ENCODE data around the gene RNF32.

Gene RNF32

GRCh38 chr7:156640257-156640948, at the start of gene RNF32:
Gene RNF32 (plus strand): TSS chr7:156640774. CDS start chr7:156643878, 3,104 bp downstream.
- DNase-seq (ENCODE audit: low read depth in 2 of 2, low spot score in 1 of 2): peak; percentile 88 to 99

GRCh38 chr7:156592155-156592884, 48.3 kb upstream of the RNF32 start:
- DNase-seq (ENCODE audit: low read depth in 2 of 2, low spot score in 1 of 2): no peak

- DNase-seq (ENCODE audit: low read depth in 2 of 2, low spot score in 1 of 2): no peak
Observed at GRCh38 chr7:156594283-156595080, 46.1 kb upstream of the RNF32 start.

- no peak for DNase-seq (ENCODE audit: low read depth in 2 of 2, low spot score in 1 of 2)
Observed at GRCh38 chr7:156600496-156600895, 40.1 kb upstream of the RNF32 start.

GRCh38 chr7:156602283-156602682, 38.3 kb upstream of the RNF32 start:
- no peak for DNase-seq (ENCODE audit: low read depth in 2 of 2, low spot score in 1 of 2)

GRCh38 chr7:156603011-156603410, 37.6 kb upstream of the RNF32 start:
- DNase-seq (ENCODE audit: low read depth in 2 of 2, low spot score in 1 of 2): no peak

GRCh38 chr7:156603629-156604028, 36.9 kb upstream of the RNF32 start:
- DNase-seq (ENCODE audit: low read depth in 2 of 2, low spot score in 1 of 2): no peak

GRCh38 chr7:156604311-156604710, 36.3 kb upstream of the RNF32 start:
- no peak for DNase-seq (ENCODE audit: low read depth in 2 of 2, low spot score in 1 of 2)

- no peak for DNase-seq (ENCODE audit: low read depth in 2 of 2, low spot score in 1 of 2)
Observed at GRCh38 chr7:156604836-156605695, 35.5 kb upstream of the RNF32 start.

- DNase-seq (ENCODE audit: low read depth in 2 of 2, low spot score in 1 of 2): no peak
Observed at GRCh38 chr7:156606135-156606534, 34.4 kb upstream of the RNF32 start.

- DNase-seq (ENCODE audit: low read depth in 2 of 2, low spot score in 1 of 2): no peak
Observed at GRCh38 chr7:156606691-156607331, 33.8 kb upstream of the RNF32 start.

GRCh38 chr7:156607332-156608172, 33.0 kb upstream of the RNF32 start:
- no peak for DNase-seq (ENCODE audit: low read depth in 2 of 2, low spot score in 1 of 2)

- DNase-seq (ENCODE audit: low read depth in 2 of 2, low spot score in 1 of 2): no peak
Observed at GRCh38 chr7:156608173-156608478, 32.4 kb upstream of the RNF32 start.

GRCh38 chr7:156609010-156609877, 31.3 kb upstream of the RNF32 start:
- DNase-seq (ENCODE audit: low read depth in 2 of 2, low spot score in 1 of 2): no peak

GRCh38 chr7:156610130-156610529, 30.4 kb upstream of the RNF32 start:
- DNase-seq (ENCODE audit: low read depth in 2 of 2, low spot score in 1 of 2): no peak

- DNase-seq (ENCODE audit: low read depth in 2 of 2, low spot score in 1 of 2): no peak
Observed at GRCh38 chr7:156610601-156611000, 30.0 kb upstream of the RNF32 start.

- no peak for DNase-seq (ENCODE audit: low read depth in 2 of 2, low spot score in 1 of 2)
Observed at GRCh38 chr7:156611014-156612010, 29.3 kb upstream of the RNF32 start.

- peak; percentile 26 to 59 for DNase-seq (ENCODE audit: low read depth in 2 of 2, low spot score in 1 of 2)
Observed at GRCh38 chr7:156612930-156613329, 27.6 kb upstream of the RNF32 start.

All from stimulated activated CD8-positive, alpha-beta memory T cell treated with anti-CD3 and anti-CD28 coated beads, Interleukin-4, amount 100 ng/mL, for 1 hour (primary cell).